ENCODE measurements around the gene VWA1.

VWA1 gene

DNA sequence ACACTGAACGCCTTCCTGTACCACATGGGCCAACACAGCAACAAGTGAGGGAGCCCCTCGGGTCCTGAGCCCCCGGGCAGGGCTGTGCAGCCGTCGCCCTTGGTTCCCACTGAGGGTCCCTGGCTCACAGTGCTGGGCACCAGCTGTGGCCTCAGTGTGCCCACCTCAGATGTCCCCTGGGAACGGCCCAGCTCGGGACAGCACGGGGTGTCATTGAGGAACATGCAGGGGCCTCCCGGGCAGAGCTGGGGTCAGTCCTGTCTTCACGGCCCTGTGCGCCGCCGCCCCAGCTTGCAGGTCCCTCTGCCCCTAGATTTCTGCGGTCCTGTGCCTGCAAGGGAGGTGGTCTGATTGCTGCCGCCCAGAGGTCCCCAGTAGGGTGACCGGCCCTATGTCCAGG is 53.7 kb downstream of the VWA1 start:
- no peak for DNase-seq

DNA sequence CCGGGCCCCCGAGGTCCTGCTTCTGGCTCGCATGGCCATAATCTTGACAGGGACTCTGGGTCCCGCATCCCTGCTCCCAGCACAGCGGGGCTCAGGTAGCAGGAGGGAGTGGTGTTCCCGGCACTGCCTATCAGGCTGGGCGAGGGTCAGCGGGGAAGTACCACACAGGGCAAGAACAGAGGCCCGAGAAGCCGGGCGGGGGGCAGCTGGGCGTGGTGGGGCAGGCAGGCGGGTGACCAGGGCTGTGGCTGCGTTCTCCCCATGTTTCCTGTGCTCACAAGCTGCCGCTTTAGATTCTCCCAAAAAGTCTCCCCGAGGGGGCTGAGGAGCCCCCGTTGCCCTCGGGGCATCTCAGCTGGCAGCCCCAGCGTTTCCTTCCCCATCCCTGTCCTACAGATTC is 54.4 kb downstream of the VWA1 start:
- no peak for DNase-seq

- no peak for DNase-seq
Measured at GRCh38 chr1:1490633-1491230, 55.2 kb downstream of the VWA1 start.

DNA sequence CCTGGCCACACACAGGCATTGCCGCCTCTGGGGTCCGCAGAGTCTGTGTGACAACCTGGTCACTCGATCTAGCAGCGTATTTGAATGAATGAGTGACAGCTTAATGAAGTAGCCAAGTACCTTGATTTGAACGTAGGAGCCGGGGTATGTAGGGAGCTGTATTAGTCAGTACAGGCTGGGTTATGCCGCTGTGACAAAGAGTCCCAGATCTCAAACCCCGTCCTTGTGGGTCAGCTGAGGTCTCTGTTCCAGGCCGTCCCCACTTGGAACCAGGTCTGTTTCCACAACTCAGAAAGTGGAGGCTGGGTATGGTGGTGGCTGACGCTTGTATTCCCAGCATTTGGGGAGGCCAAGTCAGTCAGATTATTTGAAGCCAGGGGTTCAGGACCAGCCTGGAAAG is 56.1 kb downstream of the VWA1 start:
- DNase-seq: no peak
